IMR-90 (cell line): Measurements from ENCODE around the gene LRRC4C. TPM values are rescaled to one million over a fixed set of nuclear protein-coding genes. Genes with fewer than 3 reads are reported as not detected.

Experiments used
- ATAC-seq: fragments of 200-7000 bp; cut with Tn5 transposase; 2 replicates; pipeline ENCODE4 v1.9.1; 2020; ENCODE audit warnings: low read depth, mild to moderate bottlenecking, moderate library complexity
- BruUV-seq: library from RNA; stranded (reverse); fragments of 400-500 nt; replicated peaks from 2 replicates; lab custom pipeline; 2021; lab: Mats Ljungman, UMichigan
- CTCF ChIA-PET: fragments of 300-600 bp; formaldehyde crosslinking; extraction: SDS; loops from one replicate; lab custom pipeline; 2021; ENCODE audit warnings: antibody characterized with exemption; lab: Yijun Ruan, JAX
- POLR2A ChIA-PET: fragments of 300-600 bp; sonication (Branson Sonifier 250); formaldehyde crosslinking; loops from one replicate; lab custom pipeline; 2022; ENCODE audit warnings: antibody characterized with exemption; ENCODE audit not compliant: unreplicated experiment; lab: Charles Lee
- DNase-seq: peaks from one replicate; pipeline ENCODE4 v3.0.0; 2013
- H2AFZ ChIP-seq: replicated peaks from 2 replicates; pipeline ENCODE3; 2013; ENCODE audit warnings: low read length, mild to moderate bottlenecking; ENCODE audit not compliant: poor library complexity
- H2AK5ac ChIP-seq: 2 replicates; pipeline ENCODE4 v1.6.1; 2013; ENCODE audit warnings: low read depth, low read length, inconsistent platforms
- H2AK9ac ChIP-seq: replicated peaks from 2 replicates; pipeline ENCODE3; 2013; ENCODE audit warnings: mild to moderate bottlenecking, low read depth, low read length, moderate library complexity; ENCODE audit not compliant: poor library complexity
- H2BK120ac ChIP-seq: 2 replicates; pipeline ENCODE4 v1.6.1; 2013; ENCODE audit warnings: low read depth, low read length, inconsistent platforms
- H2BK15ac ChIP-seq: 3 replicates; pipeline ENCODE4 v1.6.1; 2013; ENCODE audit warnings: low read depth, low read length, inconsistent platforms
- H2BK20ac ChIP-seq: 2 replicates; pipeline ENCODE4 v1.6.1; 2013; ENCODE audit warnings: low read depth, mild to moderate bottlenecking, inconsistent platforms, low read length, moderate library complexity
- H2BK5ac ChIP-seq: 2 replicates; pipeline ENCODE4 v1.6.1; 2013; ENCODE audit warnings: mild to moderate bottlenecking, low read depth, low read length, inconsistent platforms; ENCODE audit not compliant: poor library complexity, severe bottlenecking
- H3K14ac ChIP-seq: replicated peaks from 2 replicates; pipeline ENCODE4 v1.6.1; 2013; ENCODE audit warnings: low read depth, low read length, inconsistent platforms
- H3K18ac ChIP-seq: 2 replicates; pipeline ENCODE4 v1.6.1; 2013; ENCODE audit warnings: low read depth, low read length, control low read depth
- H3K23ac ChIP-seq: 2 replicates; pipeline ENCODE4 v1.6.1; 2013; ENCODE audit warnings: low read depth, low read length, inconsistent platforms
- H3K27ac ChIP-seq: 2 replicates; pipeline ENCODE4 v1.5.1; 2013; ENCODE audit warnings: mild to moderate bottlenecking, control low read depth, low read length; ENCODE audit not compliant: insufficient read depth
- H3K27me3 ChIP-seq: 2 replicates; pipeline ENCODE4 v1.6.1; 2013; ENCODE audit warnings: low read length; ENCODE audit not compliant: control insufficient read depth, insufficient read depth
- H3K36me3 ChIP-seq: 2 replicates; pipeline ENCODE4 v1.6.1; 2013; ENCODE audit warnings: low read length, mixed read lengths; ENCODE audit not compliant: control insufficient read depth, insufficient read depth
- H3K4ac ChIP-seq: 2 replicates; pipeline ENCODE4 v1.6.1; 2013; ENCODE audit warnings: low read depth, low read length, inconsistent platforms
- H3K4me1 ChIP-seq: 2 replicates; pipeline ENCODE4 v1.6.1; 2013; ENCODE audit warnings: low read length, mixed read lengths; ENCODE audit not compliant: control insufficient read depth, insufficient read depth
- H3K4me2 ChIP-seq: 2 replicates; pipeline ENCODE4 v1.6.1; 2013; ENCODE audit warnings: low read depth, mild to moderate bottlenecking, control low read depth, low read length, moderate library complexity
- H3K4me3 ChIP-seq: 2 replicates; pipeline ENCODE4 v1.5.1; 2013; ENCODE audit warnings: low read depth, mild to moderate bottlenecking, control low read depth, low read length, moderate library complexity; ENCODE audit not compliant: insufficient read depth
- H3K56ac ChIP-seq: 2 replicates; pipeline ENCODE4 v1.6.1; 2013; ENCODE audit warnings: low read length, inconsistent platforms; ENCODE audit not compliant: insufficient read depth; ENCODE audit errors: extremely low read depth
- H3K79me1 ChIP-seq, 2 experiments: 2 replicates each; pipeline ENCODE4 v1.6.1; 2013; ENCODE audit warnings: low read length in 2 of 2, inconsistent platforms in 1 of 2, low read depth in 1 of 2
- H3K9ac ChIP-seq: 2 replicates; pipeline ENCODE4 v1.6.1; 2013; ENCODE audit warnings: low read depth, low read length, control low read depth
- H3K9me1 ChIP-seq: 2 replicates; pipeline ENCODE4 v1.6.1; 2013; ENCODE audit warnings: low read length, inconsistent platforms; ENCODE audit not compliant: insufficient read depth
- H3K9me3 ChIP-seq: 2 replicates; pipeline ENCODE4 v1.6.1; 2013; ENCODE audit warnings: low read length; ENCODE audit not compliant: control insufficient read depth, insufficient read depth
- H4K20me1 ChIP-seq: 2 replicates; pipeline ENCODE4 v1.6.1; 2013; ENCODE audit warnings: low read length, inconsistent platforms; ENCODE audit not compliant: insufficient read depth
- H4K5ac ChIP-seq: 2 replicates; pipeline ENCODE4 v1.6.1; 2013; ENCODE audit warnings: mild to moderate bottlenecking, low read depth, low read length, control low read depth
- H4K8ac ChIP-seq, 2 experiments: 2 replicates each; pipeline ENCODE4 v1.6.1; 2013; ENCODE audit warnings: low read depth in 2 of 2, low read length in 2 of 2, control low read depth in 1 of 2, inconsistent platforms in 1 of 2
- H4K91ac ChIP-seq: 2 replicates; pipeline ENCODE4 v1.6.1; 2013; ENCODE audit warnings: low read depth, low read length, inconsistent platforms; ENCODE audit not compliant: insufficient read depth
- BHLHE40 ChIP-seq: fragments of 150-350 bp; IDR thresholded peaks from 2 replicates; pipeline ENCODE4 v1.6.1; 2016; ENCODE audit warnings: mild to moderate bottlenecking, low read depth, low read length
- CEBPB ChIP-seq: IDR thresholded peaks from 2 replicates; pipeline ENCODE4 v1.6.1; 2012; ENCODE audit warnings: low read depth, low read length, improper control_type of control experiment
- dilution Hi-C: fragments of 300-500 bp; cut with HindIII; formaldehyde crosslinking; loops from one replicate; pipeline ENCODE4 v1.14.3; 2018; ENCODE audit warnings: low sequenced_read_pairs; ENCODE audit not compliant: unreplicated experiment
- in situ Hi-C: fragments of 300-500 bp; cut with MboI; formaldehyde crosslinking; loops from 3 replicates; pipeline ENCODE4 v1.14.3; 2019; ENCODE audit warnings: low sequenced_read_pairs, inconsistent platforms, mixed read lengths
- intact Hi-C: fragments of 100-400 bp; cut with micrococcal nuclease; formaldehyde crosslinking; loops from 2 replicates; pipeline ENCODE4 v1.10.0; 2022
- polyA plus RNA-seq, 3 experiments: library from polyadenylated mRNA; depleted of rRNA; stranded (reverse); fragments of >200 nt; gene quantifications; 2 replicates each; pipeline ENCODE4 v1.2.3, GENCODE V29; 2012; ENCODE audit warnings: low replicate concordance in 1 of 3
- total RNA-seq: library from RNA; depleted of rRNA; stranded (reverse); fragments of >200 nt; gene quantifications from 2 replicates; pipeline ENCODE4 v1.2.3, GENCODE V29; 2012
- TF ChIP-seq, protein P1 (sequence below): fragments of 150-350 bp; IDR thresholded peaks from 2 replicates; pipeline ENCODE4 v1.6.1; 2017; ENCODE audit warnings: mild to moderate bottlenecking, antibody characterized with exemption, low read length, low read depth
- TF ChIP-seq, protein P2 (sequence below): conservative IDR thresholded peaks from 2 replicates; pipeline ENCODE4 v1.5.1; 2012; ENCODE audit warnings: mild to moderate bottlenecking, low read depth, low read length, improper control_type of control experiment

The LRRC4C gene
- total and polyA plus RNA-seq, 2 of the 4 experiments (the other 2 are of a cell fraction), result under 0.01 to 0.03 TPM

DNA sequence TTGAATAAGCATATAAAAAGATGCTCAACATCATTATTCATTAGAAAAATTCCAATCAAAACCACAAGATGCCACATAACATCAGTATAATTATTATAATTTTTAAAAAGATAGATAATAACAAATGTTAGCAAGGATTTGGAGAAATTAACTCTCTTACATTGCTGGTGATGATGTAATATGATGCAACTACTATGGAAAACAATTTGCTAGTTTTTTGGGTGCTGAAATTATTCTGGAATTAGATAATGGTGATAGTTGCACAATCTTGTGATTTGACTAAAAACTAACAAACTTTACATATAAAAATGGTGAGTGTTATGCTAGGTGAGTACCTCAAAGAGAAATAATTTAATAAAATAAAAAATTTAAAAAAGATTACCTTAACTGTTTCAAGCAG, 412.2 kb downstream of the LRRC4C start:
- H3K4me3 ChIP-seq, result no peak overlapping the region
- H3K27me3 ChIP-seq, result no peaks in the 10 kb centered on the region
- no peaks in the 10 kb centered on the region for H3K79me1 ChIP-seq
- no peak overlapping the region for H3K27ac ChIP-seq
- no peaks in the 10 kb centered on the region for H3K9me1 ChIP-seq
- dilution Hi-C loops (no loop called here), in situ Hi-C loops (no loop called here), intact Hi-C loops (no loop called here)
- H4K91ac ChIP-seq, result no peak overlapping the region
- ChIA-PET POLR2A (no interaction called here), CTCF (no interaction called here)
- no peak overlapping the region for H2AK9ac ChIP-seq
- H3K4me2 ChIP-seq, result no peak overlapping the region
- H4K8ac ChIP-seq, result no peak overlapping the region
- H4K5ac ChIP-seq, result no peak overlapping the region
- H2BK120ac ChIP-seq, result no peak overlapping the region
- no peak overlapping the region for H2BK5ac ChIP-seq
- H2BK20ac ChIP-seq, result no peak overlapping the region
- no peak overlapping the region for H2AFZ ChIP-seq
- H3K18ac ChIP-seq, result no peak overlapping the region
- DNase-seq (no peak), ATAC-seq (no peak)
- no peak overlapping the region for H3K9ac ChIP-seq
- TF ChIP-seq, protein P1, sequence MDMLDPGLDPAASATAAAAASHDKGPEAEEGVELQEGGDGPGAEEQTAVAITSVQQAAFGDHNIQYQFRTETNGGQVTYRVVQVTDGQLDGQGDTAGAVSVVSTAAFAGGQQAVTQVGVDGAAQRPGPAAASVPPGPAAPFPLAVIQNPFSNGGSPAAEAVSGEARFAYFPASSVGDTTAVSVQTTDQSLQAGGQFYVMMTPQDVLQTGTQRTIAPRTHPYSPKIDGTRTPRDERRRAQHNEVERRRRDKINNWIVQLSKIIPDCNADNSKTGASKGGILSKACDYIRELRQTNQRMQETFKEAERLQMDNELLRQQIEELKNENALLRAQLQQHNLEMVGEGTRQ, result no peak
- TF ChIP-seq BHLHE40 (no peak), CEBPB (peak; percentile 53)
- TF ChIP-seq, protein P2, sequence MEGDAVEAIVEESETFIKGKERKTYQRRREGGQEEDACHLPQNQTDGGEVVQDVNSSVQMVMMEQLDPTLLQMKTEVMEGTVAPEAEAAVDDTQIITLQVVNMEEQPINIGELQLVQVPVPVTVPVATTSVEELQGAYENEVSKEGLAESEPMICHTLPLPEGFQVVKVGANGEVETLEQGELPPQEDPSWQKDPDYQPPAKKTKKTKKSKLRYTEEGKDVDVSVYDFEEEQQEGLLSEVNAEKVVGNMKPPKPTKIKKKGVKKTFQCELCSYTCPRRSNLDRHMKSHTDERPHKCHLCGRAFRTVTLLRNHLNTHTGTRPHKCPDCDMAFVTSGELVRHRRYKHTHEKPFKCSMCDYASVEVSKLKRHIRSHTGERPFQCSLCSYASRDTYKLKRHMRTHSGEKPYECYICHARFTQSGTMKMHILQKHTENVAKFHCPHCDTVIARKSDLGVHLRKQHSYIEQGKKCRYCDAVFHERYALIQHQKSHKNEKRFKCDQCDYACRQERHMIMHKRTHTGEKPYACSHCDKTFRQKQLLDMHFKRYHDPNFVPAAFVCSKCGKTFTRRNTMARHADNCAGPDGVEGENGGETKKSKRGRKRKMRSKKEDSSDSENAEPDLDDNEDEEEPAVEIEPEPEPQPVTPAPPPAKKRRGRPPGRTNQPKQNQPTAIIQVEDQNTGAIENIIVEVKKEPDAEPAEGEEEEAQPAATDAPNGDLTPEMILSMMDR, result no peak
- no peaks in the 10 kb centered on the region for H3K36me3 ChIP-seq
- no peak overlapping the region for H3K56ac ChIP-seq
- H4K20me1 ChIP-seq, result no peaks in the 10 kb centered on the region
- H3K14ac ChIP-seq, result no peak overlapping the region
- no peak overlapping the region for H2AK5ac ChIP-seq
- H3K9me3 ChIP-seq, result 0 out of 2 replicates have a peak, but pooled peaks cover 2% of the 10 kb centered on the region
- no peak overlapping the region for H3K4ac ChIP-seq
- H3K4me1 ChIP-seq, result no peaks in the 10 kb centered on the region
- no TSS peak for BruUV-seq
- H3K23ac ChIP-seq, result no peak overlapping the region
- no peak overlapping the region for H2BK15ac ChIP-seq
